Karpas-422 (cell line): ENCODE results near the gene LRCH1. TPM values are rescaled to one million over a fixed set of nuclear protein-coding genes. Genes with fewer than 3 reads are reported as not detected.

Source experiments
- DNase-seq: peaks from one replicate; pipeline ENCODE4 v3.0.0-alpha.2; 2015
- H2AFZ ChIP-seq: fragments of 200-600 bp; sonication (generic); 2 replicates; pipeline ENCODE4 v1.6.1; 2014; ENCODE audit warnings: antibody characterized with exemption, low read length, mixed read lengths
- H3K27ac ChIP-seq: fragments of 200-600 bp; sonication (generic); 2 replicates; pipeline ENCODE4 v1.5.1; 2014; ENCODE audit warnings: mild to moderate bottlenecking, low read length, moderate library complexity
- H3K27me3 ChIP-seq: fragments of 200-600 bp; sonication (generic); 2 replicates; pipeline ENCODE4 v1.6.1; 2014; ENCODE audit warnings: low read length, mixed read lengths
- H3K36me3 ChIP-seq: fragments of 200-600 bp; sonication (generic); 2 replicates; pipeline ENCODE4 v1.6.1; 2014; ENCODE audit warnings: low read length, mixed read lengths; ENCODE audit not compliant: insufficient read depth
- H3K4me1 ChIP-seq: fragments of 200-600 bp; sonication (generic); 2 replicates; pipeline ENCODE4 v1.6.1; 2014; ENCODE audit warnings: mild to moderate bottlenecking, low read length, mixed read lengths
- H3K4me2 ChIP-seq: fragments of 200-600 bp; sonication (generic); 2 replicates; pipeline ENCODE4 v1.6.1; 2014; ENCODE audit warnings: low read length, low read depth, mild to moderate bottlenecking; ENCODE audit not compliant: poor library complexity, severe bottlenecking
- H3K4me3 ChIP-seq: fragments of 200-600 bp; sonication (generic); 2 replicates; pipeline ENCODE4 v1.5.1; 2014; ENCODE audit warnings: mild to moderate bottlenecking, antibody characterized with exemption, low read length, mixed read lengths
- H3K79me2 ChIP-seq: fragments of 200-600 bp; sonication (generic); 2 replicates; pipeline ENCODE4 v1.6.1; 2014; ENCODE audit warnings: mild to moderate bottlenecking, low read length, mixed read lengths
- H3K9ac ChIP-seq: fragments of 200-600 bp; sonication (generic); 2 replicates; pipeline ENCODE4 v1.6.0; 2014; ENCODE audit warnings: low read length
- H3K9me2 ChIP-seq: fragments of 200-600 bp; sonication (generic), shearing (Covaris generic); replicated peaks from 2 replicates; pipeline ENCODE4 v1.6.0; 2014; ENCODE audit warnings: mild to moderate bottlenecking, low read length, moderate library complexity; ENCODE audit not compliant: insufficient read depth
- H3K9me3 ChIP-seq: fragments of 300-700, 200-600 bp; sonication (generic); 2 replicates; pipeline ENCODE4 v1.6.1; 2014; ENCODE audit warnings: low read length, mixed read lengths
- H4K20me1 ChIP-seq: fragments of 200-600 bp; sonication (generic); 2 replicates; pipeline ENCODE4 v1.6.1; 2014; ENCODE audit warnings: mild to moderate bottlenecking, antibody characterized with exemption, low read length, low read depth; ENCODE audit not compliant: insufficient read depth
- total RNA-seq: library from RNA; depleted of rRNA; stranded (reverse); fragments of >200 nt; shearing (Covaris generic); gene quantifications from 2 replicates; pipeline ENCODE4 v1.2.3, GENCODE V29; 2014; ENCODE audit warnings: low replicate concordance

LRCH1 gene
- total RNA-seq, 1 experiment from 2014 or later = 0.56 TPM

DNA sequence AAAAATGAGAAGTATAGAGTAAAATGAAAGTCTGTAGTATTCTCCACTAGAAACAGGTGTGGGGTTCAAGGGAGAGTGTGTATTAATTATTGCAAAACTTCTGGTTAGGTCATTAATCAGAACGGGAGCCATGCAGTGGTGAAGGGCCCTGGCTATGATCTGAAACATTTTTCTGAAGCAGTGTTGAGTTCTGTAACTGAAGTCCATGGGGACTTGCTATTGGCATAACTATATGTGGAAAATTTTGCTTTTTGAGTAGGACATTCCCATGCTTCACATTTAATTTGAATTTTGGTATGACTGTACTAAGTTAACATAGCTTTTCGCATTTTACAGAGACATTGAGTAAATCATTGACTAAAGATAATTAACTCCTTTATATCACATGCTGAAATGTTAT is 67.5 kb downstream of the LRCH1 start:
- H3K4me2 ChIP-seq = no peak overlapping the region

DNA sequence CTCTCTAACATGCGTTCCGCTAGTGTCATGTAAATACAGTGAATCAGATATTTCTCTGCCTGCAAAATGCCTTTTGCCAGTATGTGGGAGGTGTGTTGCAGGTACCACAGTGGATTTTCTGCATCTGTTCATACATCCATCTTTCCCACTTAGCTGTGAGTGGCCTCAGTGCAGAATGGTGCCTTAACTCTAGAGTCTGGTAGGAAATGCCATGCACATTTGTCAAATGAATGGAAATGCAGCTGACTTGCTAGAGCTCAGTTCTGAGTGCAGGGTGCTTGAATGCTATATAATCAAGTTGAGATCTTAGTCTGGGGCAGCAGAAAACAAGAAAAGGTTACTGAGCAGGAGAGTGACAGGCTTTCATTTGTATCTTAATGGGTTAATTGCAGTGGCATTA is 68.2 kb downstream of the LRCH1 start:
- Histone ChIP-seq H3K36me3 (no peaks in the 10 kb centered on the region), H3K9me3 (no peaks in the 10 kb centered on the region), H3K27me3 (no peaks in the 10 kb centered on the region), H4K20me1 (no peaks in the 10 kb centered on the region), H3K27ac (no peak overlapping the region), H2AFZ (no peak overlapping the region), H3K4me2 (no peak overlapping the region), H3K4me1 (no peaks in the 10 kb centered on the region), H3K79me2 (no peaks in the 10 kb centered on the region), H3K9ac (no peak overlapping the region), H3K9me2 (no peaks in the 10 kb centered on the region), H3K4me3 (no peak overlapping the region)
- peak; percentile 5 for DNase-seq

More for the DNA sequence above, 67.5 kb downstream of the LRCH1 start:
- no peaks in the 10 kb centered on the region for H3K4me1 ChIP-seq
- H3K9ac ChIP-seq = no peak overlapping the region
- H3K4me3 ChIP-seq = no peak overlapping the region
- H3K9me2 ChIP-seq = no peaks in the 10 kb centered on the region
- no peak overlapping the region for H2AFZ ChIP-seq
- H3K27me3 ChIP-seq = no peaks in the 10 kb centered on the region
- H3K79me2 ChIP-seq = no peaks in the 10 kb centered on the region
- no peaks in the 10 kb centered on the region for H3K9me3 ChIP-seq
- H4K20me1 ChIP-seq = no peaks in the 10 kb centered on the region
- no peak for DNase-seq
- H3K27ac ChIP-seq = no peak overlapping the region
- no peaks in the 10 kb centered on the region for H3K36me3 ChIP-seq

DNA sequence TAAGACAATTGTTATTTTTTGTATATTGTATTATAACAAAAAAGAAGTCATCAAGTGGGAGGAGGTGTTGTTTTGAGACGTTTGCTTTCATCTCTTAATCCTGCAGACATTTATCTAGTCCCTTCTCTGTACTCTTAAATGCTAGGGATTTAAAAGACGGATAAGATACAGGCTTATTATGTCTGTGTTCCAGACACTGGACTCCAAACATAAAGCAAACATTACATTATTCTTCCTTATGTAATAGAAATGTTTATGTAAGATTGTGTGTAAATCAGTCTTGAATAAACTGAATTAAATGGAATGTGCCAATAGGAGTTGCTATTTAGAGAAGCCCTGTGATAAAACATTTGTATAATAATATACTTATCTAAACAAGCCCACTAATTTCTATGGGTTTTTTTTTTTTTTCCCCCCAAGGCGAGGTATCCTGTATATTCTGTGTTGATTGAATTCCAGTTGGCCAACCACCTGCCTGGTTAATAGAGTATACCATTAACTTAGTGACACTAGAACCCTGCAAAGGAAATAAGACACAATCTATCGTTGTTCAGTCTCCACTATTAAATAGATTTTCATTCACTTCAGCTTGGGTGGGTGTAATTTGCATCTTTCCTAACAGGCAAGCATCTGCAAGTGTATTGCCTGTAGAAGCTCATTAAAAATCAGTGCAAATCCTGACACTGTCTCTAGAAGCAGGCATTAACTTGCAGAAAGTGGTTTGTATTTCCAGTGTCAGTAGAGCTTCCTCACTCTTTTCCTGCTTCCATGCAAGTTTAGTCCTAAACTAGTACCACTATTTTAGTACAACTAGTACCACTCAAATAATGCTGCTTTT is 69.0 kb downstream of the LRCH1 start:
- Histone ChIP-seq H3K27me3 (no peaks in the 10 kb centered on the region), H3K9me3 (no peaks in the 10 kb centered on the region), H3K36me3 (no peaks in the 10 kb centered on the region), H3K79me2 (no peaks in the 10 kb centered on the region), H4K20me1 (no peaks in the 10 kb centered on the region), H2AFZ (no peak overlapping the region), H3K4me3 (no peak overlapping the region), H3K4me1 (no peaks in the 10 kb centered on the region), H3K27ac (no peak overlapping the region), H3K9ac (no peak overlapping the region), H3K4me2 (no peak overlapping the region), H3K9me2 (no peaks in the 10 kb centered on the region)
- peak; percentile 16 for DNase-seq

DNA sequence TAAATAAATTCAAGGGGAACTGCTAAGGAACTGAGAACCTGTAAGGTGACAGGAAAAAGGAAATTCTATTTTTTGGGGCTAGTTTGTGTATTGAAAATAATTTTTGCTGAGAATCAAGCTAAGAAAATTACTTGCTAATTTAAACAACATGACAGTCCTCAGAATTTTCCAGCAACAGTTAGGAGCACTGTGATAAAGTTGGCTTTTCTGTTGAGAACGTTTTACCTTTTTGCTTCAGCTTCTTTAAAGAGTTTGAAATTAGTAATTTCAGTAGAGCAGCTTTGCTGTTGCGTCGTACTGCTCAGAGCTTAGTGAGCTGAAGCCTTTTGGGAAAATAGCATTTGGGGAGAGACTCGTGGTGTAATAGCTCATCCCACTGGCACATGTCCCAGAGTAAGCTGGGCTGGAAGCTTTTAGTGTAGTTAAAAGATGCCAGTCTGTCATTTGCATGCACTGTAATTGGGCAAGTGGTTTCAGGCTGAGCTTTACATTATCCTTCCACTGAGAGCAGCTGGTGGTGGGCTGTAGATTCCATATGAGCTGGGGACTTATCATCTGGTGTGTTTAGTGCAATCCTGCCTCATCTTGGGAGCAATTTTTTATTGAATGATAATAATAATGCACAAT is 69.8 kb downstream of the LRCH1 start:
- peak; percentile 22 for DNase-seq
- Histone ChIP-seq H3K4me2 (no peak overlapping the region), H3K27me3 (no peaks in the 10 kb centered on the region), H3K9ac (no peak overlapping the region), H3K27ac (no peak overlapping the region), H3K36me3 (no peaks in the 10 kb centered on the region), H4K20me1 (no peaks in the 10 kb centered on the region), H3K9me3 (no peaks in the 10 kb centered on the region), H3K9me2 (no peaks in the 10 kb centered on the region), H2AFZ (no peak overlapping the region), H3K4me1 (no peaks in the 10 kb centered on the region), H3K4me3 (no peak overlapping the region), H3K79me2 (no peaks in the 10 kb centered on the region)

DNA sequence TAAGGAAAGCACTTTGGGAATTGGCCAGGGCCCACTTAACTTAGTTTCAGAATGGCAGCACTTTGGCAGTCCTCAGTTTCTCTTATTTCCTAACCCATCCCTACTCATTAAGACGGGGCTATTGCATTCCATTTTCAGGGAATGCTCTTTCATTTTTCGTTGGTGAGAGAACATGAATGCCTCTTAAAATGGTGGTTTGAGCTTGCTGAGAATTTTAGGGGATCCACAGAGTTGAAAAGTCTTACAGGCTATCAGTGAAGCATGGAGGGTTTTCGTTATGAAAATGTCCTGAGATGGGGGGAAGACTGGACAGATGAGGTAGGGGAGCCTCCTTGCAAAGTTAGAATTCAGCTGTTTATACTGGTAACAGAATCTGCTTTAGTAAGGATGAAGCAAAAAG is 71.4 kb downstream of the LRCH1 start:
- Histone ChIP-seq H3K27ac (no peak overlapping the region), H3K9ac (no peak overlapping the region), H2AFZ (no peak overlapping the region), H3K4me1 (no peaks in the 10 kb centered on the region), H3K36me3 (no peaks in the 10 kb centered on the region), H4K20me1 (0 out of 2 replicates have a peak, but pooled peaks cover under 1% of the 10 kb centered on the region), H3K27me3 (no peaks in the 10 kb centered on the region), H3K79me2 (no peaks in the 10 kb centered on the region), H3K9me2 (no peaks in the 10 kb centered on the region), H3K4me3 (no peak overlapping the region), H3K4me2 (no peak overlapping the region), H3K9me3 (no peaks in the 10 kb centered on the region)
- DNase-seq = no peak

DNA sequence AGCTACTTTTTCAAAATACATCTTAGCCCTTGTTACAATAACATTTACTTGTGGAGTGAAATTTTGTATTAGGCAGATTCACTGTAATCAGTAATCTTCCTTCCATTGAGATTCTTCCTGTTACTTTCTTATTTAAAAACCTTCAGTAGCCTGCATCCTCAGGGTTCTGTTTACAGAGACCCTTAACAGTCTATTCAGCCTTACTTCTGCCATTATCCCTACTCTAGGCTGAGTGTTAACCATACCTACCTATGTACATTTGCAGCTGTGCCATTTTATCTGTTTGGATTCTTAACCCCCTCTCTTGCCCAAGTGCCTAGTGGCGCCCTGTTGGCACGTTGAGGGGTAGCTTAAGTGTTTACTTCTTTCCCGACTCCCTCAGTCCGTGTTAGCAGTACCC is 71.9 kb downstream of the LRCH1 start:
- DNase-seq = peak; percentile 27
- no peak overlapping the region for H3K9ac ChIP-seq
- no peak overlapping the region for H3K4me3 ChIP-seq
- no peaks in the 10 kb centered on the region for H3K9me2 ChIP-seq
- no peak overlapping the region for H2AFZ ChIP-seq
- H4K20me1 ChIP-seq = 0 out of 2 replicates have a peak, but pooled peaks cover 5% of the 10 kb centered on the region
- no peaks in the 10 kb centered on the region for H3K79me2 ChIP-seq
- H3K9me3 ChIP-seq = no peaks in the 10 kb centered on the region
- H3K27ac ChIP-seq = no peak overlapping the region
- no peaks in the 10 kb centered on the region for H3K4me1 ChIP-seq
- H3K36me3 ChIP-seq = no peaks in the 10 kb centered on the region
- no peak overlapping the region for H3K4me2 ChIP-seq
- H3K27me3 ChIP-seq = no peaks in the 10 kb centered on the region

DNA sequence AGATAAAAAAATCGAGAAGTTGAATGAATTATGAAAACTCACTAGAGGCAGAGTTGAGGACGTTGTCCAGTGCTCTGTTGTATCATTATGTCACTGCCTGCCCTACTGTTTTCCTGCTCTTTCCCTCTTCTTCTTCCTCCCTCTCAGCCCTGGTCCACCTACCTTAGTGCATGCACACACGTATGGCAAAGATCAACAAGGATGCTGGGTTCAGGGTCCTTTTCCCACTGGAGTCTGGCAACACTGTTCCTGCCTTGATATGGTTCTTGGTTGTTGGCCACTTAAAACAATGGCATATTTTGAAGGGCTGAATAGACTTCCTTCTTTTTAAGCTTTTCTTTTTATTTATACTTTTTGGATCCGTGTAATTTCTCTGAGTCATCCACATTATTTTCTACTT is 74.5 kb downstream of the LRCH1 start:
- no peak for DNase-seq
- H3K4me1 ChIP-seq = no peaks in the 10 kb centered on the region
- H3K9me2 ChIP-seq = no peaks in the 10 kb centered on the region
- H3K9me3 ChIP-seq = no peaks in the 10 kb centered on the region
- H3K27ac ChIP-seq = no peak overlapping the region
- H4K20me1 ChIP-seq = 0 out of 2 replicates have a peak, but pooled peaks cover 6% of the 10 kb centered on the region
- no peaks in the 10 kb centered on the region for H3K36me3 ChIP-seq
- no peaks in the 10 kb centered on the region for H3K79me2 ChIP-seq
- no peak overlapping the region for H3K9ac ChIP-seq
- H3K27me3 ChIP-seq = no peaks in the 10 kb centered on the region
- no peak overlapping the region for H3K4me3 ChIP-seq
- H3K4me2 ChIP-seq = no peak overlapping the region
- H2AFZ ChIP-seq = no peak overlapping the region

DNA sequence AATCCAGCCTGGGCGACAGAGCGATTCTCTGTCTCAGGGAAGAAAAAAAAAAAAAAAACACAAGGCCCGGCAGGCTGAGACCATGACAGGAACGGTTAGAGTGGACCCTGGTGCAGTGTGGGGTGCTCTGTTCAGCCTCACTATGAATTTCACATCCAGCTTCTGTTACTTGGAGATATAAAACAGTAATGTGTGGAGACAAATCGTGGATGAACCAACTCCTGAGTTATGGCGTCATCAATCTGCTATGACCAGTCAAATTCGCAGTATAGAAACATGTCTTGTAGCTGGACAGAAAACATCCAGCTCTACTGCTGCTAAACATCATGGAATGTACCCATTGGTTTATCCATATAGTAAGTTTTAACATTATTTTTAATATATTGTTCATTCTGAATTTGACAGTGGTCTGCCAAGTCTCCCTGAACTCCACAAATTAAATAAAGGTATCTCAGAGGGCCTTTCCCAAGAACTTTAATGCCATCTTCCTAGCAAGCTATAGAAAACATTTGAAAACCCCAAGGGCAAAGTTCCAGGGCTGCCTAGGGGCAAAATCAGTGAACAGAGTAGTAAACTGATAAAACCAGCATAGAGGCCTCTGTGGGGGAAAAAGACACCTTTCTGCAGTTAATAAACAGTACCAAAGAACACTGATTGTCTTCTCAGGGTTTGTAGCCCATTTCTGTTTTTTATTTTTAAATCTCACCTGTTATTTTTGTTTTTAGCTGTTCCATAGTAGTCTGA is 75.8 kb downstream of the LRCH1 start:
- H3K27me3 ChIP-seq = no peaks in the 10 kb centered on the region
- no peaks in the 10 kb centered on the region for H3K36me3 ChIP-seq
- H3K79me2 ChIP-seq = no peaks in the 10 kb centered on the region
- DNase-seq = no peak
- no peak overlapping the region for H3K27ac ChIP-seq
- no peak overlapping the region for H3K9ac ChIP-seq
- H2AFZ ChIP-seq = no peak overlapping the region
- H3K9me3 ChIP-seq = no peaks in the 10 kb centered on the region
- H3K4me1 ChIP-seq = no peaks in the 10 kb centered on the region
- no peak overlapping the region for H3K4me2 ChIP-seq
- 0 out of 2 replicates have a peak, but pooled peaks cover 6% of the 10 kb centered on the region for H4K20me1 ChIP-seq
- H3K9me2 ChIP-seq = no peaks in the 10 kb centered on the region
- H3K4me3 ChIP-seq = no peak overlapping the region
